H1 (cell line): ENCODE data around the gene KCNS3. TPM values are rescaled to one million over a fixed set of nuclear protein-coding genes. Genes with fewer than 3 reads are reported as not detected.

ENCODE experiments used
- RAD21 ChIP-seq, 2 experiments: IDR thresholded peaks in 1 of 2; conservative IDR thresholded peaks in 1 of 2; 2 replicates each; pipeline ENCODE4 v1.6.1; 2011; ENCODE audit warnings: low read depth in 2 of 2, low read length in 2 of 2, improper control_type of control experiment in 1 of 2, inconsistent platforms in 1 of 2, mild to moderate bottlenecking in 1 of 2, moderate library complexity in 1 of 2
- TEAD4 ChIP-seq: IDR thresholded peaks from 2 replicates; pipeline ENCODE4 v1.6.1; 2012; ENCODE audit warnings: low read depth, low read length, inconsistent platforms, mixed read lengths
- polyA plus RNA-seq, 7 experiments: library from polyadenylated mRNA; depleted of rRNA in 3 of 7; stranded (reverse) in 5 of 7; unstranded in 2 of 7; fragments of >200 nt in 5 of 7; fragments of 200-250 nt in 2 of 7; gene quantifications; 1 replicate in 5 of 7; 2 replicates in 1 of 7; 4 replicates in 1 of 7; pipeline versions ENCODE4 v1.2.1 to v1.2.3, GENCODE V29; 2011 to 2013; ENCODE audit warnings: missing spikeins in 2 of 7, mixed read lengths in 2 of 7
- total RNA-seq: library from RNA; stranded (reverse); fragmentation: NEBNext Ultra II Directional; extraction: Animal tissue kit (Norgen Biotek cat#: 25700); gene quantifications from 2 replicates; pipeline ENCODE4 v1.2.1, GENCODE V29; 2021
- TF ChIP-seq, protein P1 (sequence below): IDR thresholded peaks from 2 replicates; pipeline ENCODE4 v1.6.1; 2012; ENCODE audit warnings: inconsistent platforms

Gene KCNS3
- total and polyA plus RNA-seq, 2 of the 8 experiments (the other 6 are each of a cell fraction or from before 2014, with no cell fraction given) = 22.7 to 23.0 TPM

DNA sequence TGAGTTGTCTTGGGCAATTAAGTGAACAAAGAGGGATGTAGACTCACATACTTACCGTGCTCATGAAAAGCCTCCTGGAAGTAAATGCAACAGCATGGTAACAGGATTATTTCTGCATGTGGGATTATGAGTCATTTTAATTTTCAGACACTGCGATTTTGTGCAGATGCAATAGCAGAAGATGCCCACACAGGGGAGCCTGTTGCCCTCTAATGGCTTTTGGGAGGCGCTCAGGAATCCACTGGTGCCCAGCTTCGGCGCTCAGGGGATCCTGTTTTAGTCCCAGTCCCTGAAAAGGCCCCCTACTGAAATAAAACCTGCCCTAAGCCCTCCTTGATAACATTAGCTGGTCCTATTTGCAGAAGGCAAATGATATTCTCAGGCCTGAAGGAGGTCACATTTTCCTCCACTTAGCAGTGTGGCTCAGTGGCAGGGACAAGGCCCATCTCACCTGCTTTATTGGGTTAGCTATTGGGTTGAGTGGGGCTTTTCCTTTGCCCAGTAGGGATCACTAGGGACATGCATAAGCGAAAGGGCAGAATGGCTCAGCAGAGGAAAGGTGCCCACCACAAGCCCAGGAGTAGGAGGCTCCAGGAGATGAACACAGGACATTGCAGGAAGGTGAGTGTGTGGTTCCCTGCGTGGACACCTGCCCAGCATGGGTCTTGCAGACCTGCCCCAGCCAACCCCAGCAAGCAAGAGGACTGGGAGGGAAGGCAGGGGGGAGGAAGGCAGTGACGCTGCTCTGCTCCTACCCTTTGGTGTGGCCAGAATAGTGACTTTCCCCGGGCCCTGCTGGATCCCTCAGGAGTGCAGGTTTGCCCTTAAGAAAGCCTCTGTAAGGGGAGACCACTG is 26.5 kb upstream of the KCNS3 start (continued):
- TF ChIP-seq, protein P1, sequence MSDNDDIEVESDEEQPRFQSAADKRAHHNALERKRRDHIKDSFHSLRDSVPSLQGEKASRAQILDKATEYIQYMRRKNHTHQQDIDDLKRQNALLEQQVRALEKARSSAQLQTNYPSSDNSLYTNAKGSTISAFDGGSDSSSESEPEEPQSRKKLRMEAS = no peak
- TF ChIP-seq TEAD4 (0 out of 2 replicates have a peak, but pooled peaks have one; percentile 24), RAD21 (IDR thresholded peaks at IDR 0.05 in 1 of 2, conservative IDR thresholded peaks at IDR 0.05 in 1 of 2; ENCODE audit: low read depth in 2 of 2, low read length in 2 of 2) (peak; percentile 99)
